Thymus (tissue), 11 donors: ENCODE results near the gene MFN2. TPM values are rescaled to one million over a fixed set of nuclear protein-coding genes. Genes with fewer than 3 reads are reported as not detected.
"Not testable (repeated sequence)": the region's sequence is repeated elsewhere in the genome, so short reads cannot be mapped to it uniquely, and the experiment has no call there.

Source experiments
- DNase-seq, 9 donors: peaks; one replicate each; pipeline ENCODE4 v3.0.0-alpha.2; 2013; ENCODE audit warnings: low spot score in 9 of 9, low read depth in 6 of 9, missing footprints in 1 of 9
- H3K27ac ChIP-seq, 2 donors: one replicate each; pipeline ENCODE4 v1.5.1; 2013; ENCODE audit warnings: control low read depth in 1 of 2, low read depth in 1 of 2, low read length in 1 of 2, mild to moderate bottlenecking in 1 of 2, moderate library complexity in 1 of 2
- H3K27me3 ChIP-seq, 2 donors: one replicate each; pipeline ENCODE4 v1.5.1; 2013; ENCODE audit warnings: low read length in 1 of 2; ENCODE audit not compliant: control insufficient read depth in 2 of 2, insufficient read depth in 1 of 2
- H3K36me3 ChIP-seq, 2 donors: one replicate each; pipeline ENCODE4 v1.5.1; 2013; ENCODE audit warnings: low read length in 1 of 2, mild to moderate bottlenecking in 1 of 2, moderate library complexity in 1 of 2; ENCODE audit not compliant: control insufficient read depth in 2 of 2, insufficient read depth in 2 of 2
- H3K4me1 ChIP-seq, 2 donors: one replicate each; pipeline ENCODE4 v1.5.1; 2013; ENCODE audit warnings: low read length in 2 of 2; ENCODE audit not compliant: control insufficient read depth in 2 of 2, insufficient read depth in 2 of 2
- H3K4me3 ChIP-seq, 2 donors: one replicate each; pipeline ENCODE4 v1.5.1; 2013; ENCODE audit warnings: low read length in 2 of 2, control low read depth in 1 of 2, mild to moderate bottlenecking in 1 of 2
- H3K9me3 ChIP-seq, 2 donors: one replicate each; pipeline ENCODE4 v1.5.1; 2013; ENCODE audit warnings: low read length in 1 of 2, mild to moderate bottlenecking in 1 of 2; ENCODE audit not compliant: control insufficient read depth in 2 of 2, insufficient read depth in 1 of 2
- WGBS: extraction: QIAGEN DNeasy Blood & Tissue Kit; methylation state at CpG from one replicate; pipeline ENCODE4 v1.1.7; 2013; 5-methylcytosine and 5-hydroxymethylcytosine counted together
- polyA plus RNA-seq: library from polyadenylated mRNA; stranded (reverse); fragments of 200-250 nt; gene quantifications from one replicate; pipeline ENCODE4 v1.2.3, GENCODE V29; 2013
- total RNA-seq: library from RNA; stranded (reverse); fragments of 120-200 nt; gene quantifications from one replicate; pipeline ENCODE4 v1.2.4, GENCODE V29; 2013
- donor health status: healthy.

Gene MFN2
- total and polyA plus RNA-seq, 2 donors: 25.9 to 27.8 TPM

- Histone ChIP-seq H3K4me1 (no peaks in the 10 kb centered on the region), H3K27me3 (no peaks in the 10 kb centered on the region), H3K4me3 (no peak overlapping the region), H3K9me3 (no peaks in the 10 kb centered on the region), H3K27ac (no peak overlapping the region), H3K36me3 (peaks cover 79 to 80% of the 10 kb centered on the region in 2 donors)
- 93% methylated on average over 14 of the region's 14 CpGs for WGBS
- DNase-seq: peak in 2 of 9 donors; percentile 7 to 32
These were observed 21.1 kb downstream of the MFN2 start for GRCh38 chr1:12001249-12001917.

GRCh38 chr1:12001996-12002493 is 21.8 kb downstream of the MFN2 start:
- Histone ChIP-seq H3K4me3 (no peak overlapping the region), H3K27me3 (no peaks in the 10 kb centered on the region), H3K9me3 (no peaks in the 10 kb centered on the region), H3K4me1 (no peaks in the 10 kb centered on the region), H3K27ac (no peak overlapping the region), H3K36me3 (peaks cover 79 to 81% of the 10 kb centered on the region in 2 donors)
- 98% methylated on average over 10 of the region's 10 CpGs for WGBS
- DNase-seq: no peak

DNA sequence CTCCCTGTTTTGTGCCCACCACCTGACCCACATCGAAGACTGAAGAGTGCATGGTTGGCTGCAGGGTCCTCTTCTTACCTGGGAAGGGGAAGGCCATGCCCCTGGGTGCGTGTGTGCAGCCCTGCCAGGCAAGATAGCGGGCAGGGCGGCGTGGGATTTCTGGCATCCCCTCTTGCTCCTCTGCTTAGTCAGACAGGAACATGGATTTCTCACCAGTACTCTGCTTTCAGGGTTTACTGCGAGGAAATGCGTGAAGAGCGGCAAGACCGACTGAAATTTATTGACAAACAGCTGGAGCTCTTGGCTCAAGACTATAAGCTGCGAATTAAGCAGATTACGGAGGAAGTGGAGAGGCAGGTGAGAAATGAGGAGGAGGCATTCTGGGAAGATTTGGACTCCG is 23.5 kb downstream of the MFN2 start:
- H3K9me3 ChIP-seq: no peaks in the 10 kb centered on the region
- DNase-seq: no peak
- no peak overlapping the region for H3K27ac ChIP-seq
- 97% methylated on average over 12 of the region's 12 CpGs for WGBS
- peaks cover 73 to 74% of the 10 kb centered on the region in 2 donors for H3K36me3 ChIP-seq
- H3K4me1 ChIP-seq: no peaks in the 10 kb centered on the region
- no peaks in the 10 kb centered on the region for H3K27me3 ChIP-seq
- no peak overlapping the region for H3K4me3 ChIP-seq

GRCh38 chr1:12005488-12006166 is 25.4 kb downstream of the MFN2 start:
- H3K36me3 ChIP-seq: peaks cover 76 to 81% of the 10 kb centered on the region in 2 donors
- H3K4me1 ChIP-seq: no peaks in the 10 kb centered on the region
- no peaks in the 10 kb centered on the region for H3K27me3 ChIP-seq
- WGBS: 96% methylated on average over 9 of the region's 9 CpGs
- no peak overlapping the region for H3K4me3 ChIP-seq
- H3K27ac ChIP-seq: no peak overlapping the region
- H3K9me3 ChIP-seq: no peaks in the 10 kb centered on the region
- DNase-seq: no peak

GRCh38 chr1:12006167-12006921 is 26.1 kb downstream of the MFN2 start:
- H3K9me3 ChIP-seq: no peaks in the 10 kb centered on the region
- H3K36me3 ChIP-seq: peaks cover 79 to 81% of the 10 kb centered on the region in 2 donors
- no peak overlapping the region for H3K4me3 ChIP-seq
- H3K27me3 ChIP-seq: no peaks in the 10 kb centered on the region
- no peak overlapping the region for H3K27ac ChIP-seq
- no peak for DNase-seq
- H3K4me1 ChIP-seq: no peaks in the 10 kb centered on the region
- WGBS: 98% methylated on average over 17 of the region's 17 CpGs

DNA sequence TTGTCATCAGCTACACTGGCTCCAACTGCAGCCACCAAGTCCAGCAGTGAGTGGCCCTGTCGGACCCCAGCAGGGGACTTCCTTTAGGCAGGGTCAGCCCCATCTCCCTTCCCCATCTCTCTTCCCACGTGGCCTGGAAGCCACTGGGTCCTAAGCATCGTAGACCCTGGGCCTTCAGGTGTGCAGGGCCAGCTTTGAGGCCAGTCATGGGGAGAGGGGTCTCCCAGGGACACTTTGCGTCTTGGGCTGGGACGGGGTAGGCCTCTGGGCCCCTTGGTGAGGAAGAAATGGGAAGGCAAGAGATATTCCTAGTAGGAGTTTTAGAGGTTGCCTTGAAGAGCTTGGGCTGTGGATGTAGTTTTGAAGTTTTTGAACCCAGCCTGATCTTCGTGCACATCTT is 27.0 kb downstream of the MFN2 start:
- Histone ChIP-seq H3K36me3 (peaks cover 79 to 80% of the 10 kb centered on the region in 2 donors), H3K4me3 (no peak overlapping the region), H3K27ac (no peak overlapping the region), H3K27me3 (no peaks in the 10 kb centered on the region), H3K9me3 (no peaks in the 10 kb centered on the region), H3K4me1 (no peaks in the 10 kb centered on the region)
- WGBS: 97% methylated on average over 6 of the region's 6 CpGs
- DNase-seq: no peak

DNA sequence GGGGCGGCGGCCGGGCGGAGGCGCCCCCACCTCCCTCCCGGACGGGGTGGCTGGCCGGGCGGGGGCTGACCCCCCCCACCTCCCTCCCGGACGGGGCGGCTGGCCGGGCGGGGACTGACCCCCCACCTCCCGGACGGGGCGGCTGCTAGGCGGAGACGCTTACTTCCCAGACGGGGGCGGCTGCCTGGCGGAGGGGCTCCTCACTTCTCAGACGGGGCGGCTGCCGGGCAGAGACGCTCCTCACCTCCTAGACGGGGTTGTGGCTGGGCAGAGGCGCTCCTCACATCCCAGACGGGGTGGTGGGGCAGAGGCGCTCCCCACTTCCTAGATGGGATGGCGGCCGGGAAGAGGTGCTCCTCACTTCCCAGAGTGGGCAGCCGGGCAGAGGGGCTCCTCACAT is 28.1 kb downstream of the MFN2 start:
- not testable (repeated sequence) for H3K4me1 ChIP-seq, H3K4me3 ChIP-seq, H3K27ac ChIP-seq, DNase-seq, H3K27me3 ChIP-seq, H3K9me3 ChIP-seq
- 90% methylated on average over 25 of the region's 33 CpGs for WGBS
- peaks cover 78 to 79% of the 10 kb centered on the region in 2 donors for H3K36me3 ChIP-seq

- peaks cover 68 to 69% of the 10 kb centered on the region in 2 donors for H3K36me3 ChIP-seq
- H3K9me3 ChIP-seq: no peaks in the 10 kb centered on the region
- no peak overlapping the region for H3K4me3 ChIP-seq
- H3K27me3 ChIP-seq: no peaks in the 10 kb centered on the region
- 99% methylated on average over 9 of the region's 9 CpGs for WGBS
- no peaks in the 10 kb centered on the region for H3K4me1 ChIP-seq
- DNase-seq: no peak
- H3K27ac ChIP-seq: no peak overlapping the region
These were observed 29.2 kb downstream of the MFN2 start for GRCh38 chr1:12009318-12009947.
